Lower leg skin (tissue), 4 donors: ENCODE results near the gene BCAS1. TPM values are rescaled to one million over a fixed set of nuclear protein-coding genes. Genes with fewer than 3 reads are reported as not detected.
A peak's percentile ranks its signal among the peaks of the same experiment; 100 is the strongest.

Source experiments
- DNase-seq, 2 donors: peaks; one replicate each; pipeline ENCODE4 v3.0.0-alpha.2; 2019; ENCODE audit warnings: low spot score in 2 of 2
- H3K4me3 ChIP-seq: fragments of 200-600 bp; sonication (generic); 2 replicates; pipeline ENCODE4 v1.5.1; 2017; ENCODE audit warnings: mild to moderate bottlenecking, low read depth; ENCODE audit not compliant: poor library complexity, severe bottlenecking
- CTCF ChIP-seq, 3 donors: fragments of 450-650 bp; IDR thresholded peaks; one replicate each; pipeline ENCODE4 v1.5.1; 2016; ENCODE audit warnings: antibody characterized with exemption in 3 of 3, mild to moderate bottlenecking in 3 of 3, moderate library complexity in 2 of 3
- POLR2A ChIP-seq, 2 donors: fragments of 450-650 bp; IDR thresholded peaks; one replicate each; pipeline ENCODE4 v1.6.1; 2016 to 2017; ENCODE audit warnings: antibody characterized with exemption in 2 of 2, mild to moderate bottlenecking in 1 of 2, moderate library complexity in 1 of 2
- WGBS, 2 donors: methylation state at CpG; one replicate each; pipeline ENCODE4 v1.1.5; 2018; 5-methylcytosine and 5-hydroxymethylcytosine counted together
- intact Hi-C: fragments of 100-400 bp; cut with DNase I; formaldehyde crosslinking; loops from one replicate; pipeline ENCODE4 v1.15.0; 2023; ENCODE audit warnings: low total_unique reads
- total RNA-seq, 4 donors: library from RNA; depleted of rRNA; stranded (reverse); fragments of >200 nt; gene quantifications; one replicate each; pipeline ENCODE4 v1.1.0, GENCODE V29; 2016

BCAS1 gene
- total RNA-seq, 4 donors from 2014 or later: 1.7 to 3.7 (median 2.1) TPM

- H3K4me3 ChIP-seq: no peak overlapping the region
- 83 to 87% methylated on average over 3 of the region's 3 CpGs for WGBS, 2 donors
- no peak for DNase-seq
- TF ChIP-seq POLR2A (IDR thresholded peaks at IDR 0.05) (no peak), CTCF (IDR thresholded peaks at IDR 0.05) (no peak)
- intact Hi-C loops: no loop called here
Measured at GRCh38 chr20:54085910-54086309, 15.5 kb upstream of the BCAS1 start.

GRCh38 chr20:54085425-54085824, 15.0 kb upstream of the BCAS1 start:
- 59 to 77% methylated on average over 1 of the region's 1 CpG for WGBS, 2 donors
- intact Hi-C loops: no loop called here
- DNase-seq: no peak
- TF ChIP-seq CTCF (IDR thresholded peaks at IDR 0.05) (no peak), POLR2A (IDR thresholded peaks at IDR 0.05) (no peak)
- H3K4me3 ChIP-seq: no peak overlapping the region

- WGBS, 2 donors: 59 to 66% methylated on average over 5 of the region's 5 CpGs
- no peak for DNase-seq
- intact Hi-C loops: no loop called here
Measured at GRCh38 chr20:54084727-54085388, 14.5 kb upstream of the BCAS1 start.

DNA sequence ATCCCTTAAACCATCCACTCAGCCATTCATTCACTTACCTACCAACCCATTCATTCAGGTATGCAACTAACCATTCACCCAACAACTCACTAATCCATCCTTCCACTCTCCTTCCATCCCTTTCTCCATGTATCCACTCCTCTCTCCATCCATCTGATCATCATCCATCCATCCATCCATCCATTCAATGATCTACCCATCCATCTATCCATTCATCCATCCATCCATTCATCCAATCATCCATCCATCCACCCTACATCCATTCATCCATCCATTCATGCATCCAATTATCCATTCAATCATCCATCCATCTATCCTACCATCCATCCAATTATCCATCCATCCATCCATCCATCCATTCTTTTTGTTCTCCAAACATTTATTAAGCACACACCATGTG, 13.8 kb upstream of the BCAS1 start:
- no peak for DNase-seq
- H3K4me3 ChIP-seq: no peak overlapping the region
- intact Hi-C loops: no loop called here
- TF ChIP-seq POLR2A (IDR thresholded peaks at IDR 0.05) (no peak), CTCF (IDR thresholded peaks at IDR 0.05) (peak in 1 of 3 donors; percentile 41)

More at GRCh38 chr20:54084727-54085388, 14.5 kb upstream of the BCAS1 start:
- no peak overlapping the region for H3K4me3 ChIP-seq
- no peak for TF ChIP-seq CTCF (IDR thresholded peaks at IDR 0.05)
- no peak for TF ChIP-seq POLR2A (IDR thresholded peaks at IDR 0.05)

DNA sequence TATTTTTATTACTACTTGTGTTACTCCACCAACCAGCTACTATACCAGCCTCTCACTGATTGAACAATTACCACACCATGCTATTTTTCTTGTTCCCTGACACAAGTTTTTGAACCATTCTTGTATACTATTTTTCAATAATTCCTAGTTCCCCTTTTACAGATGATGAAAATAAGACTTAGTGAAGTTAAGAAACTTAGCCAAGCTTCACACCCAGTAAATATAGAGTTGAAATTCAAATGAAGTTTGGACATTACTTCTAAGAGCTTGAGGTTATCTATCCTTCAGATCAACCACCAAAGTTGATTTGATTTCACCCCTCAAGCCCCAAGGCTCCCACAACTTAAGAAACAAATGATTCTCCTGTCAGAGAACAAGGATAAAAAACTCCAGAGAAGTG, 13.1 kb upstream of the BCAS1 start:
- no peak for DNase-seq
- intact Hi-C loops: no loop called here
- TF ChIP-seq POLR2A (IDR thresholded peaks at IDR 0.05): no peak
- TF ChIP-seq CTCF (IDR thresholded peaks at IDR 0.05): no peak
- H3K4me3 ChIP-seq: no peak overlapping the region

DNA sequence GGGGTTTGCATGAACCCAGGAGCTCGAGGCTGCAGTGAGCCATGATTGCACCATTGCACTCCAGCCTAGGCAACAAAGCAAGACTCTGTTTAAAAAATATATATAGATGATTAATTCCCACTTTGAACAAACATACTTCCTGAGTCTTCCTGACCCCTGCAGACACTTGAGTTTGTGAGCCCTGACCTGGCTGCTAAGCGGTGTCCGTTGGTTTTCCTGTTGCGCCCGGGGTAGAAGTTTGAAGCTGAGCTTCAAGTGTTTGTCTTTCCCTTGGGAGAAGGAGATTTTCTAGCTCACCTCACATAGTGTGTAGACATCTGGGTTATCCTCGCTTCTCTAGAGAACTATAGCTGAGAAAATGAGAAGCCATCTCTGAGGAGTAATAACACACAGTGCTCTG, 11.7 kb upstream of the BCAS1 start:
- DNase-seq: no peak
- TF ChIP-seq POLR2A (IDR thresholded peaks at IDR 0.05) (no peak), CTCF (IDR thresholded peaks at IDR 0.05) (no peak)
- WGBS, 2 donors: 72 to 73% methylated on average over 6 of the region's 6 CpGs
- H3K4me3 ChIP-seq: no peak overlapping the region
- intact Hi-C loops: no loop called here
